Measurements from ENCODE around the gene PF4V1.

PF4V1 gene

GRCh38 chr4:73870768-73871167 lies 17.7 kb downstream of the PF4V1 start:
- Histone ChIP-seq H3K4me3 (ENCODE audit: low read depth, low read length) (no peak overlapping the region), H3K27ac (ENCODE audit: extremely low read depth, low read depth, low read length) (no peak overlapping the region), H3K4me1 (ENCODE audit: control insufficient read depth, insufficient read depth, low read length) (no peaks in the 10 kb centered on the region), H3K9me3 (ENCODE audit: control insufficient read depth, insufficient read depth, low read depth, low read length) (no peaks in the 10 kb centered on the region), H3K36me3 (ENCODE audit: control insufficient read depth in 2 of 2, insufficient read depth in 1 of 2, low read length in 2 of 2) (no peaks in the 10 kb centered on the region)
- CTCF ChIA-PET = no interaction called here
- POLR2A ChIA-PET = no interaction called here
- no peak for TF ChIP-seq TCF7L2 (IDR thresholded peaks at IDR 0.05; ENCODE audit: borderline replicate concordance, low read depth, low read length)
- no peak for TF ChIP-seq ZBTB20 (tag by site-specific recombination; IDR thresholded peaks at IDR 0.05)

- CTCF ChIA-PET = no interaction called here
- POLR2A ChIA-PET = no interaction called here
- no peak overlapping the region for H3K27ac ChIP-seq (ENCODE audit: extremely low read depth, low read depth, low read length)
- H3K9me3 ChIP-seq (ENCODE audit: control insufficient read depth, insufficient read depth, low read depth, low read length) = no peaks in the 10 kb centered on the region
- TF ChIP-seq ZNF513 (tag by site-specific recombination; IDR thresholded peaks at IDR 0.05) = no peak
- no peak for TF ChIP-seq SCRT1 (tag by site-specific recombination; IDR thresholded peaks at IDR 0.05; ENCODE audit: borderline replicate concordance)
- no peak for TF ChIP-seq ZNF529 (tag by site-specific recombination; IDR thresholded peaks at IDR 0.05; ENCODE audit: insufficient replicate concordance)
- TF ChIP-seq ZNF423 (tag by site-specific recombination; IDR thresholded peaks at IDR 0.05) = no peak
- no peak for TF ChIP-seq ZNF600 (tag by site-specific recombination; IDR thresholded peaks at IDR 0.05)
- no peaks in the 10 kb centered on the region for H3K36me3 ChIP-seq (ENCODE audit: control insufficient read depth in 2 of 2, insufficient read depth in 1 of 2, low read length in 2 of 2)
- H3K4me3 ChIP-seq (ENCODE audit: low read depth, low read length) = no peak overlapping the region
- H3K4me1 ChIP-seq (ENCODE audit: control insufficient read depth, insufficient read depth, low read length) = no peaks in the 10 kb centered on the region
These were observed 18.6 kb downstream of the PF4V1 start for GRCh38 chr4:73871511-73872310.

GRCh38 chr4:73872316-73873108 lies 19.4 kb downstream of the PF4V1 start:
- Histone ChIP-seq H3K27ac (ENCODE audit: extremely low read depth, low read depth, low read length) (no peak overlapping the region), H3K36me3 (ENCODE audit: control insufficient read depth in 2 of 2, insufficient read depth in 1 of 2, low read length in 2 of 2) (no peaks in the 10 kb centered on the region), H3K4me3 (ENCODE audit: low read depth, low read length) (no peak overlapping the region), H3K4me1 (ENCODE audit: control insufficient read depth, insufficient read depth, low read length) (no peaks in the 10 kb centered on the region), H3K9me3 (ENCODE audit: control insufficient read depth, insufficient read depth, low read depth, low read length) (no peaks in the 10 kb centered on the region)
- POLR2A ChIA-PET = no interaction called here
- no peak for TF ChIP-seq ZNF701 (tag by site-specific recombination; IDR thresholded peaks at IDR 0.05)
- no peak for TF ChIP-seq ZSCAN5A (tag by site-specific recombination; IDR thresholded peaks at IDR 0.05)
- TF ChIP-seq ZIC2 (tag by site-specific recombination; IDR thresholded peaks at IDR 0.05) = no peak
- TF ChIP-seq ZFP37 (tag by site-specific recombination; IDR thresholded peaks at IDR 0.05) = no peak
- TF ChIP-seq ZNF791 (tag by site-specific recombination; IDR thresholded peaks at IDR 0.05) = no peak
- TF ChIP-seq INSM2 (tag by site-specific recombination; IDR thresholded peaks at IDR 0.05) = no peak
- TF ChIP-seq ZNF423 (tag by site-specific recombination; IDR thresholded peaks at IDR 0.05) = no peak
- TF ChIP-seq PRDM10 (tag by site-specific recombination; IDR thresholded peaks at IDR 0.05) = no peak
- CTCF ChIA-PET = no interaction called here
